Panc1 (cell line): ENCODE measurements around the gene ARHGAP25.

Experiments used
- SIN3A ChIP-seq: IDR thresholded peaks from 2 replicates; pipeline ENCODE4 v1.6.1; 2012; ENCODE audit warnings: low read depth, mild to moderate bottlenecking, low read length, moderate library complexity, borderline replicate concordance; ENCODE audit not compliant: insufficient read depth
- TF ChIP-seq, protein P1 (sequence below): fragments of 450-650 bp; IDR thresholded peaks from 2 replicates; pipeline ENCODE4 v1.5.1; 2017; ENCODE audit warnings: mild to moderate bottlenecking
- TF ChIP-seq, protein P2 (sequence below), 2 experiments: IDR thresholded peaks; 2 replicates each; pipeline ENCODE4 v1.6.1; 2011 to 2012; ENCODE audit warnings: low read depth in 2 of 2, control low read depth in 1 of 2, low read length in 1 of 2, mild to moderate bottlenecking in 1 of 2, moderate library complexity in 1 of 2; ENCODE audit not compliant: insufficient read depth in 1 of 2

- TF ChIP-seq, protein P1, sequence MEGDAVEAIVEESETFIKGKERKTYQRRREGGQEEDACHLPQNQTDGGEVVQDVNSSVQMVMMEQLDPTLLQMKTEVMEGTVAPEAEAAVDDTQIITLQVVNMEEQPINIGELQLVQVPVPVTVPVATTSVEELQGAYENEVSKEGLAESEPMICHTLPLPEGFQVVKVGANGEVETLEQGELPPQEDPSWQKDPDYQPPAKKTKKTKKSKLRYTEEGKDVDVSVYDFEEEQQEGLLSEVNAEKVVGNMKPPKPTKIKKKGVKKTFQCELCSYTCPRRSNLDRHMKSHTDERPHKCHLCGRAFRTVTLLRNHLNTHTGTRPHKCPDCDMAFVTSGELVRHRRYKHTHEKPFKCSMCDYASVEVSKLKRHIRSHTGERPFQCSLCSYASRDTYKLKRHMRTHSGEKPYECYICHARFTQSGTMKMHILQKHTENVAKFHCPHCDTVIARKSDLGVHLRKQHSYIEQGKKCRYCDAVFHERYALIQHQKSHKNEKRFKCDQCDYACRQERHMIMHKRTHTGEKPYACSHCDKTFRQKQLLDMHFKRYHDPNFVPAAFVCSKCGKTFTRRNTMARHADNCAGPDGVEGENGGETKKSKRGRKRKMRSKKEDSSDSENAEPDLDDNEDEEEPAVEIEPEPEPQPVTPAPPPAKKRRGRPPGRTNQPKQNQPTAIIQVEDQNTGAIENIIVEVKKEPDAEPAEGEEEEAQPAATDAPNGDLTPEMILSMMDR = no peak
- TF ChIP-seq, protein P2, sequence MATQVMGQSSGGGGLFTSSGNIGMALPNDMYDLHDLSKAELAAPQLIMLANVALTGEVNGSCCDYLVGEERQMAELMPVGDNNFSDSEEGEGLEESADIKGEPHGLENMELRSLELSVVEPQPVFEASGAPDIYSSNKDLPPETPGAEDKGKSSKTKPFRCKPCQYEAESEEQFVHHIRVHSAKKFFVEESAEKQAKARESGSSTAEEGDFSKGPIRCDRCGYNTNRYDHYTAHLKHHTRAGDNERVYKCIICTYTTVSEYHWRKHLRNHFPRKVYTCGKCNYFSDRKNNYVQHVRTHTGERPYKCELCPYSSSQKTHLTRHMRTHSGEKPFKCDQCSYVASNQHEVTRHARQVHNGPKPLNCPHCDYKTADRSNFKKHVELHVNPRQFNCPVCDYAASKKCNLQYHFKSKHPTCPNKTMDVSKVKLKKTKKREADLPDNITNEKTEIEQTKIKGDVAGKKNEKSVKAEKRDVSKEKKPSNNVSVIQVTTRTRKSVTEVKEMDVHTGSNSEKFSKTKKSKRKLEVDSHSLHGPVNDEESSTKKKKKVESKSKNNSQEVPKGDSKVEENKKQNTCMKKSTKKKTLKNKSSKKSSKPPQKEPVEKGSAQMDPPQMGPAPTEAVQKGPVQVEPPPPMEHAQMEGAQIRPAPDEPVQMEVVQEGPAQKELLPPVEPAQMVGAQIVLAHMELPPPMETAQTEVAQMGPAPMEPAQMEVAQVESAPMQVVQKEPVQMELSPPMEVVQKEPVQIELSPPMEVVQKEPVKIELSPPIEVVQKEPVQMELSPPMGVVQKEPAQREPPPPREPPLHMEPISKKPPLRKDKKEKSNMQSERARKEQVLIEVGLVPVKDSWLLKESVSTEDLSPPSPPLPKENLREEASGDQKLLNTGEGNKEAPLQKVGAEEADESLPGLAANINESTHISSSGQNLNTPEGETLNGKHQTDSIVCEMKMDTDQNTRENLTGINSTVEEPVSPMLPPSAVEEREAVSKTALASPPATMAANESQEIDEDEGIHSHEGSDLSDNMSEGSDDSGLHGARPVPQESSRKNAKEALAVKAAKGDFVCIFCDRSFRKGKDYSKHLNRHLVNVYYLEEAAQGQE (IDR thresholded peaks at IDR 0.05; ENCODE audit: insufficient read depth in 1 of 2, low read depth in 2 of 2, low read length in 1 of 2) = no peak
- no peak for TF ChIP-seq SIN3A
Observed at GRCh38 chr2:68800027-68800401, 65.4 kb downstream of the ARHGAP25 start.
